Gastrocnemius medialis (tissue), 4 donors: ENCODE results near the gene SAMD11.

Source experiments
- CTCF ChIP-seq, 5 experiments: fragments of 450-650 bp in 3 of 5; fragments of 200-600 bp in 2 of 5; sonication (generic) in 2 of 5; IDR thresholded peaks in 4 of 5; conservative IDR thresholded peaks in 1 of 5; 1 replicate in 4 of 5; 2 replicates in 1 of 5; pipeline ENCODE4 v1.5.1; 2016 to 2019; ENCODE audit warnings: antibody characterized with exemption in 5 of 5, mild to moderate bottlenecking in 3 of 5, moderate library complexity in 3 of 5
- POLR2A ChIP-seq, 2 donors: fragments of 450-650 bp; IDR thresholded peaks; one replicate each; pipeline ENCODE4 v1.6.1; 2017; ENCODE audit warnings: antibody characterized with exemption in 2 of 2, mild to moderate bottlenecking in 2 of 2, moderate library complexity in 2 of 2

- TF ChIP-seq CTCF (IDR thresholded peaks at IDR 0.05 in 4 of 5, conservative IDR thresholded peaks at IDR 0.05 in 1 of 5) (no peak), POLR2A (IDR thresholded peaks at IDR 0.05) (no peak)
These were observed 18.1 kb downstream of the SAMD11 start for GRCh38 chr1:941588-942383.
